ENCODE results near the gene CYLD. TPM values are rescaled to one million over a fixed set of nuclear protein-coding genes. Genes with fewer than 3 reads are reported as not detected.

Gene CYLD
- total and polyA plus RNA-seq, 12 donors, result 10.3 to 61.7 (median 37.1) TPM

DNA sequence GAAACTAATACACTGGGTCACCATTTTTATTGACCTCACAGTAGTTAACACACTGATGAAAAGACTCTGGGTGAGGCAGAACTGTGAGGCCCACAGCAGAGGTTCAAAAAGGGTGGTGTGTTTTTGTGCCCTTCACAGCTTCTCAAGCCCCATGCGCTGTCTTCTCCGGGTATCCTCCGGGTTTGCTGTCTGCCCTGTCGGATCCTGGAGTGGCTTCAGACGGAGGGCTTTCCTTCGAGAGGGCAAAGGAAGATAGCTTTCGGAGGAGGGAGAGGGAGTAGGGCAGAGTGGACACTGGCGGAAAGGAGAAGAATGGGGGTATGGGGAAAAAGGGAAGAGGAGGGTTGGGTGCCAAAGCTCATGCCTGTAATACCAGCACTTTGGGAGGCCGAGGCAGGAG lies 80.8 kb downstream of the CYLD start:
- TF ChIP-seq, protein P1, sequence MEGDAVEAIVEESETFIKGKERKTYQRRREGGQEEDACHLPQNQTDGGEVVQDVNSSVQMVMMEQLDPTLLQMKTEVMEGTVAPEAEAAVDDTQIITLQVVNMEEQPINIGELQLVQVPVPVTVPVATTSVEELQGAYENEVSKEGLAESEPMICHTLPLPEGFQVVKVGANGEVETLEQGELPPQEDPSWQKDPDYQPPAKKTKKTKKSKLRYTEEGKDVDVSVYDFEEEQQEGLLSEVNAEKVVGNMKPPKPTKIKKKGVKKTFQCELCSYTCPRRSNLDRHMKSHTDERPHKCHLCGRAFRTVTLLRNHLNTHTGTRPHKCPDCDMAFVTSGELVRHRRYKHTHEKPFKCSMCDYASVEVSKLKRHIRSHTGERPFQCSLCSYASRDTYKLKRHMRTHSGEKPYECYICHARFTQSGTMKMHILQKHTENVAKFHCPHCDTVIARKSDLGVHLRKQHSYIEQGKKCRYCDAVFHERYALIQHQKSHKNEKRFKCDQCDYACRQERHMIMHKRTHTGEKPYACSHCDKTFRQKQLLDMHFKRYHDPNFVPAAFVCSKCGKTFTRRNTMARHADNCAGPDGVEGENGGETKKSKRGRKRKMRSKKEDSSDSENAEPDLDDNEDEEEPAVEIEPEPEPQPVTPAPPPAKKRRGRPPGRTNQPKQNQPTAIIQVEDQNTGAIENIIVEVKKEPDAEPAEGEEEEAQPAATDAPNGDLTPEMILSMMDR (IDR thresholded peaks at IDR 0.05), result no peak
- H3K27me3 ChIP-seq, result peaks cover 0 to 6% (median 0%) of the 10 kb centered on the region in 7 donors
- 82 to 83% methylated on average over 9 of the region's 9 CpGs for WGBS, 2 donors
- H3K4me3 ChIP-seq, result no peak overlapping the region
- DNase-seq (no peak), ATAC-seq (no peak)
- H3K4me1 ChIP-seq, result no peaks in the 10 kb centered on the region
- H3K27ac ChIP-seq, result no peak overlapping the region
- peaks cover 0 to 4% (median 0%) of the 10 kb centered on the region in 11 donors for H3K9me3 ChIP-seq
- intact Hi-C loops (cut with DNase I), result no loop called here
- no peaks in the 10 kb centered on the region for H3K36me3 ChIP-seq

DNA sequence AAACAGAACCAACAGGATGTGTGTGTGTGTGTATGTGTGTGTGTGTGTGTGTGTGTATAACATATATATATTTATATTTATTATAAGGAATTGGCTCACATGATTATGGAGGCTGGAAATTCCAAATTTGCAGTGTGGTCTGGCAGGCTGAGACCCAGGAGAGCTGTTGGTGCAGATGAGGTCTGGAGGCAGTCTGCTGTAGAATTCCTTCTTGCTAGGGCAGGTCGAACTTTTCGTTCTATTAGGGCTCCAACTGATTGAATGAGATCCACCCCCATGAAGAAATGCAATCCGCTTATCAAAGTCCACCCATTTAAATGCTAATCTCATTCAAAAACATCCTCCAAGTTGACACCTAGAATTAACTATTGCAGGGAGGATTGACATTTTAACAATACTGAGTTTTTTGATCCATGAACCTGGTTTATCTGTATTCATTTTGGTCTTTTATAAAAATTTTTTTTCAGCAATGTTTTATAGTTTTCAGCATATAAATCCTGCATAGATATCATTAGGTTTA lies 85.0 kb downstream of the CYLD start:
- no peak for DNase-seq
- Histone ChIP-seq H3K9me3 (peaks cover 0 to 4% (median 0%) of the 10 kb centered on the region in 11 donors), H3K27me3 (peaks cover 0 to 4% (median 0%) of the 10 kb centered on the region in 7 donors), H3K36me3 (no peaks in the 10 kb centered on the region), H3K27ac (no peak overlapping the region), H3K4me3 (no peak overlapping the region), H3K4me1 (no peaks in the 10 kb centered on the region)
- WGBS, 2 donors, result 66 to 67% methylated on average over 3 of the region's 3 CpGs
- intact Hi-C loops (cut with DNase I), result no loop called here
- TF ChIP-seq, protein P1 (IDR thresholded peaks at IDR 0.05), result no peak
- no peak for ATAC-seq

- intact Hi-C loops (cut with DNase I), result no loop called here
- Histone ChIP-seq H3K36me3 (no peaks in the 10 kb centered on the region), H3K9me3 (peaks cover 0 to 8% (median 0%) of the 10 kb centered on the region in 11 donors), H3K4me1 (no peaks in the 10 kb centered on the region), H3K27me3 (peaks cover 0 to 4% (median 0%) of the 10 kb centered on the region in 7 donors), H3K4me3 (no peak overlapping the region), H3K27ac (no peak overlapping the region)
- DNase-seq (no peak), ATAC-seq (no peak)
- 86 to 94% methylated on average over 1 of the region's 1 CpG for WGBS, 2 donors
- TF ChIP-seq, protein P1 (IDR thresholded peaks at IDR 0.05), result no peak
These were observed 86.3 kb downstream of the CYLD start for GRCh38 chr16:50828164-50828702.

GRCh38 chr16:50830698-50831097 lies 88.8 kb downstream of the CYLD start:
- Histone ChIP-seq H3K27me3 (peaks cover 0 to 13% (median 4%) of the 10 kb centered on the region in 7 donors), H3K9me3 (peaks cover 0 to 10% (median 0%) of the 10 kb centered on the region in 11 donors), H3K36me3 (no peaks in the 10 kb centered on the region), H3K27ac (no peak overlapping the region), H3K4me1 (no peaks in the 10 kb centered on the region), H3K4me3 (no peak overlapping the region)
- TF ChIP-seq, protein P1 (IDR thresholded peaks at IDR 0.05), result no peak
- intact Hi-C loops (cut with DNase I), result no loop called here
- WGBS, 2 donors, result 77 to 79% methylated on average over 5 of the region's 5 CpGs
- DNase-seq (no peak), ATAC-seq (no peak)
